CD4-positive, alpha-beta T cell treated with Interleukin-21 for 1 hour (primary cell): Measurements from ENCODE around the gene APCS.

ENCODE experiments used
- DNase-seq: peaks from one replicate; pipeline ENCODE4 v3.0.0-alpha.2; 2020

APCS gene

GRCh38 chr1:159587461-159587951 is at the start of gene APCS:
Gene APCS, plus strand, starts transcription at chr1:159587826. Its CDS starts 96 bp downstream, at chr1:159587922.
- no peak for DNase-seq

- DNase-seq = no peak
Measured at GRCh38 chr1:159548126-159548525, 39.5 kb upstream of the APCS start.

GRCh38 chr1:159554261-159554660 is 33.4 kb upstream of the APCS start:
- no peak for DNase-seq

GRCh38 chr1:159554696-159555095 is 32.9 kb upstream of the APCS start:
- no peak for DNase-seq

- no peak for DNase-seq
Measured at GRCh38 chr1:159556931-159557369, 30.7 kb upstream of the APCS start.

- DNase-seq = no peak
Measured at GRCh38 chr1:159560599-159560998, 27.0 kb upstream of the APCS start.

- no peak for DNase-seq
Measured at GRCh38 chr1:159561497-159561896, 26.1 kb upstream of the APCS start.

GRCh38 chr1:159562680-159563079 is 24.9 kb upstream of the APCS start:
- DNase-seq = no peak

GRCh38 chr1:159577446-159577845 is 10.2 kb upstream of the APCS start:
- DNase-seq = no peak

GRCh38 chr1:159580340-159580739 is 7.3 kb upstream of the APCS start:
- DNase-seq = no peak

GRCh38 chr1:159581422-159581821 is 6.2 kb upstream of the APCS start:
- no peak for DNase-seq

GRCh38 chr1:159584536-159584935 is 3.1 kb upstream of the APCS start:
- DNase-seq = no peak

GRCh38 chr1:159591981-159592380 is 4.4 kb downstream of the APCS start:
- no peak for DNase-seq

GRCh38 chr1:159594625-159595405 is 7.2 kb downstream of the APCS start:
- DNase-seq = no peak

- no peak for DNase-seq
Measured at GRCh38 chr1:159598196-159598595, 10.6 kb downstream of the APCS start.

- no peak for DNase-seq
Measured at GRCh38 chr1:159600894-159601293, 13.3 kb downstream of the APCS start.

GRCh38 chr1:159602501-159602999 is 14.9 kb downstream of the APCS start:
- no peak for DNase-seq

GRCh38 chr1:159612211-159612885 is 24.7 kb downstream of the APCS start:
- no peak for DNase-seq

- no peak for DNase-seq
Measured at GRCh38 chr1:159632922-159633321, 45.3 kb downstream of the APCS start.
